OCI-LY7 (cell line): ENCODE measurements around the gene IGSF22. TPM values are rescaled to one million over a fixed set of nuclear protein-coding genes. Genes with fewer than 3 reads are reported as not detected.
"Not testable (repeated sequence)": the region's sequence is repeated elsewhere in the genome, so short reads cannot be mapped to it uniquely, and the experiment has no call there.

Experiments used
- BruUV-seq: library from RNA; stranded (reverse); fragments of 400-500 nt; replicated peaks from 2 replicates; lab custom pipeline; 2021; lab: Mats Ljungman, UMichigan
- CTCF ChIA-PET: fragments of 300-600 bp; sonication (Branson Sonifier 250); formaldehyde crosslinking; loops from one replicate; lab custom pipeline; 2022; ENCODE audit warnings: antibody characterized with exemption; ENCODE audit not compliant: unreplicated experiment; lab: Charles Lee
- POLR2A ChIA-PET: fragments of 300-600 bp; sonication (Branson Sonifier 250); formaldehyde crosslinking; loops from one replicate; lab custom pipeline; 2022; ENCODE audit warnings: antibody characterized with exemption; lab: Charles Lee
- DNase-seq: peaks from one replicate; pipeline ENCODE4 v3.0.0-alpha.2; 2015; ENCODE audit warnings: low spot score
- H2AFZ ChIP-seq: fragments of 200-600 bp; sonication (generic), shearing (Covaris generic); 2 replicates; pipeline ENCODE4 v1.6.1; 2014; ENCODE audit warnings: mild to moderate bottlenecking, antibody characterized with exemption, low read length, moderate library complexity
- H3K27ac ChIP-seq: fragments of 200-600 bp; sonication (generic); 2 replicates; pipeline ENCODE4 v1.5.1; 2014; ENCODE audit warnings: mixed run types, low read depth, mild to moderate bottlenecking, moderate library complexity, low read length, inconsistent platforms; ENCODE audit not compliant: poor library complexity, severe bottlenecking
- H3K36me3 ChIP-seq: fragments of 200-600 bp; sonication (generic); 2 replicates; pipeline ENCODE4 v1.6.1; 2014; ENCODE audit warnings: mild to moderate bottlenecking, antibody characterized with exemption, low read length, moderate library complexity, mixed read lengths; ENCODE audit not compliant: insufficient read depth
- H3K4me1 ChIP-seq: fragments of 200-600 bp; sonication (generic); 2 replicates; pipeline ENCODE4 v1.5.1; 2014; ENCODE audit warnings: mild to moderate bottlenecking, low read length; ENCODE audit not compliant: insufficient read depth, poor library complexity, severe bottlenecking
- H3K4me2 ChIP-seq: fragments of 200-600 bp; sonication (generic); 2 replicates; pipeline ENCODE4 v1.6.1; 2014; ENCODE audit warnings: mild to moderate bottlenecking, low read length
- H3K4me3 ChIP-seq: fragments of 200-600 bp; sonication (generic); 2 replicates; pipeline ENCODE4 v1.5.1; 2014; ENCODE audit warnings: mild to moderate bottlenecking, low read depth, low read length; ENCODE audit not compliant: poor library complexity, severe bottlenecking
- H3K79me2 ChIP-seq: fragments of 200-600 bp; sonication (generic); 2 replicates; pipeline ENCODE4 v1.6.1; 2016; ENCODE audit warnings: low read depth, mild to moderate bottlenecking, low read length, moderate library complexity, mixed read lengths; ENCODE audit not compliant: insufficient read depth
- H3K9me2 ChIP-seq: fragments of 200-600 bp; sonication (generic); 2 replicates; pipeline ENCODE4 v1.6.1; 2016; ENCODE audit warnings: mild to moderate bottlenecking, low read length, mixed read lengths; ENCODE audit not compliant: insufficient read depth
- H3K9me3 ChIP-seq: fragments of 200-600 bp; sonication (generic); 2 replicates; pipeline ENCODE4 v1.6.1; 2014; ENCODE audit warnings: mild to moderate bottlenecking, mixed run types, low read length, mixed read lengths
- H4K20me1 ChIP-seq: fragments of 200-600 bp; sonication (generic); 2 replicates; pipeline ENCODE4 v1.6.1; 2014; ENCODE audit warnings: mild to moderate bottlenecking, antibody characterized with exemption, low read length, moderate library complexity, mixed read lengths; ENCODE audit not compliant: insufficient read depth
- EZH2phosphoT487 ChIP-seq: fragments of 200-600 bp; sonication (generic); IDR thresholded peaks from 2 replicates; pipeline ENCODE4 v1.6.1; 2018; ENCODE audit warnings: low read depth, borderline replicate concordance, mild to moderate bottlenecking, mixed run types, antibody characterized with exemption, low read length, moderate library complexity, mixed read lengths
- intact Hi-C: fragments of 100-400 bp; cut with micrococcal nuclease; formaldehyde crosslinking; loops from one replicate; pipeline ENCODE4 v1.10.0; 2022; ENCODE audit not compliant: unreplicated experiment
- total RNA-seq, 2 experiments: library from RNA; depleted of rRNA in 1 of 2; stranded (reverse); fragments of >200 nt in 1 of 2; shearing (Covaris generic) in 1 of 2; gene quantifications; 2 replicates each; pipeline ENCODE4 v1.2.3, GENCODE V29; 2014 to 2022
- TF ChIP-seq, protein P1 (sequence below): fragments of 200-600 bp; sonication (generic); conservative IDR thresholded peaks from 2 replicates; pipeline ENCODE4 v1.5.1; 2014; ENCODE audit warnings: mild to moderate bottlenecking, antibody characterized with exemption, low read length, moderate library complexity, mixed read lengths

IGSF22 gene
- total RNA-seq, 2 experiments from 2014 or later: not detected

DNA sequence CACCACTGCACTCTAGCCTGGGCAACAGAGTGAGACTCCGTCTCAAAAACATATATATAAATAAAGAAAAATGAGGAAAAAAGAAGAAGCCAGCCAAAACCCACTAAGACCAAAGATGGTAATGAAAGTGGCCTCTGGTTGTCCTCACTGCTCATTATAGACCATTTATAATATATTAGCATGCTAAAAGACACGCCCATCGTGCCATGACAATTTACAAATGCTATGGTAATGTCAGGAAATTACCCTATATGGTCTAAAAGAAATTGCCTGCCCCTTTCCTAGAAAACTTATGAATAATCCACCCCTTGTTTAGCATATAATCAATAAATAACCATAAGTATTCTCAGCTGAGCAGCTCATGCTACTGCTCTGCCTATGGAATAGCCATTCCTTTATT lies 43.5 kb downstream of the IGSF22 start:
- H2AFZ ChIP-seq: no peak overlapping the region
- BruUV-seq: no TSS peak
- CTCF ChIA-PET: no interaction called here

GRCh38 chr11:18681949-18682348 lies 44.0 kb downstream of the IGSF22 start:
- H3K4me2 ChIP-seq, POLR2A ChIA-PET, BruUV-seq: not testable (repeated sequence)

More for the DNA sequence above, 43.5 kb downstream of the IGSF22 start:
- intact Hi-C loops: no loop called here
- TF ChIP-seq, protein P1, sequence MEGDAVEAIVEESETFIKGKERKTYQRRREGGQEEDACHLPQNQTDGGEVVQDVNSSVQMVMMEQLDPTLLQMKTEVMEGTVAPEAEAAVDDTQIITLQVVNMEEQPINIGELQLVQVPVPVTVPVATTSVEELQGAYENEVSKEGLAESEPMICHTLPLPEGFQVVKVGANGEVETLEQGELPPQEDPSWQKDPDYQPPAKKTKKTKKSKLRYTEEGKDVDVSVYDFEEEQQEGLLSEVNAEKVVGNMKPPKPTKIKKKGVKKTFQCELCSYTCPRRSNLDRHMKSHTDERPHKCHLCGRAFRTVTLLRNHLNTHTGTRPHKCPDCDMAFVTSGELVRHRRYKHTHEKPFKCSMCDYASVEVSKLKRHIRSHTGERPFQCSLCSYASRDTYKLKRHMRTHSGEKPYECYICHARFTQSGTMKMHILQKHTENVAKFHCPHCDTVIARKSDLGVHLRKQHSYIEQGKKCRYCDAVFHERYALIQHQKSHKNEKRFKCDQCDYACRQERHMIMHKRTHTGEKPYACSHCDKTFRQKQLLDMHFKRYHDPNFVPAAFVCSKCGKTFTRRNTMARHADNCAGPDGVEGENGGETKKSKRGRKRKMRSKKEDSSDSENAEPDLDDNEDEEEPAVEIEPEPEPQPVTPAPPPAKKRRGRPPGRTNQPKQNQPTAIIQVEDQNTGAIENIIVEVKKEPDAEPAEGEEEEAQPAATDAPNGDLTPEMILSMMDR: no peak
- no peak for TF ChIP-seq EZH2phosphoT487
- Histone ChIP-seq H3K9me3 (no peaks in the 10 kb centered on the region), H3K4me1 (no peaks in the 10 kb centered on the region), H3K36me3 (no peaks in the 10 kb centered on the region), H3K27ac (no peak overlapping the region), H4K20me1 (no peaks in the 10 kb centered on the region), H3K4me2 (no peak overlapping the region), H3K4me3 (no peak overlapping the region), H3K79me2 (no peaks in the 10 kb centered on the region), H3K9me2 (no peaks in the 10 kb centered on the region)
- no peak for DNase-seq
- POLR2A ChIA-PET: interaction anchor here (0.6 kb wide), 1 partner anchor 9 kb away, joined by 3 read pairs; no protein-coding TSS in a partner anchor

DNA sequence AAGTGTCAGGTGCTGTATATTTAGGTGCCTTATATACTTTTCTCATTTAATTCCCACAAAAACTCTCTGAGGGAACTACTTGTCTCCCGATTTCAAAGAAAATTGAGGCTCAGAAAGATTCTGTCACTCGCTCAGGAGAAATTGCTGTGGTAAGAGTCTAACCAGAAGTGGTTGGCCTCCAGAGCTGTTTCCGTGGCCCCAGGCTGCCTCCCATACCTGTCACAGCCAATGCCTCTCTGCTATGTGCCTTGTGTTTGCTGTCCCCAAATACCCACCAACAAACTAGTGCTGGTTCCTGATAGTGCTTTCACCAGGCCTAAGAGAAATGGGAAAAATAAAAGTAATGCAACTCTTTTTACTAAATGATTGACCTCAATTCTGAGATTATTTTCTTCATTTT lies 48.4 kb downstream of the IGSF22 start:
- Histone ChIP-seq H3K4me1 (no peaks in the 10 kb centered on the region), H3K79me2 (no peaks in the 10 kb centered on the region), H2AFZ (no peak overlapping the region), H3K9me2 (no peaks in the 10 kb centered on the region), H3K9me3 (no peaks in the 10 kb centered on the region), H3K27ac (no peak overlapping the region), H3K4me2 (no peak overlapping the region), H4K20me1 (no peaks in the 10 kb centered on the region), H3K36me3 (no peaks in the 10 kb centered on the region), H3K4me3 (no peak overlapping the region)
- intact Hi-C loops: no loop called here
- ChIA-PET CTCF (no interaction called here), POLR2A (no interaction called here)
- TF ChIP-seq EZH2phosphoT487: no peak
- TF ChIP-seq, protein P1: no peak
- BruUV-seq: no TSS peak
- DNase-seq: no peak

More at GRCh38 chr11:18681949-18682348, 44.0 kb downstream of the IGSF22 start:
- H3K9me2 ChIP-seq, CTCF ChIA-PET, H3K79me2 ChIP-seq, H3K4me1 ChIP-seq, H2AFZ ChIP-seq, H3K27ac ChIP-seq, H3K4me3 ChIP-seq, H3K9me3 ChIP-seq, H3K36me3 ChIP-seq, DNase-seq, intact Hi-C loops, H4K20me1 ChIP-seq: not testable (repeated sequence)
